H9 (cell line): ENCODE data around the gene ZSWIM3. TPM values are rescaled to one million over a fixed set of nuclear protein-coding genes. Genes with fewer than 3 reads are reported as not detected.

ENCODE experiments used
- DNase-seq: peaks from one replicate; pipeline ENCODE4 v3.0.0-alpha.2; 2017
- H2AFZ ChIP-seq: one replicate; pipeline ENCODE4 v1.6.1; 2013; ENCODE audit warnings: mild to moderate bottlenecking, low read length, control low read depth, moderate library complexity
- H2AK5ac ChIP-seq: 2 replicates; pipeline ENCODE4 v1.6.1; 2013; ENCODE audit warnings: low read length, control low read depth, mixed read lengths; ENCODE audit not compliant: insufficient read length
- H2BK120ac ChIP-seq: one replicate; pipeline ENCODE4 v1.6.1; 2013; ENCODE audit warnings: low read depth, mild to moderate bottlenecking, low read length, control low read depth, inconsistent platforms; ENCODE audit not compliant: poor library complexity, severe bottlenecking
- H2BK12ac ChIP-seq: 2 replicates; pipeline ENCODE4 v1.6.1; 2013; ENCODE audit warnings: low read length, control low read depth, mixed read lengths, low read depth; ENCODE audit not compliant: insufficient read length
- H2BK15ac ChIP-seq: 2 replicates; pipeline ENCODE4 v1.6.1; 2013; ENCODE audit warnings: low read depth, low read length, control low read depth
- H2BK20ac ChIP-seq: one replicate; pipeline ENCODE4 v1.6.1; 2013; ENCODE audit warnings: low read depth, mild to moderate bottlenecking, low read length, control low read depth, inconsistent platforms; ENCODE audit not compliant: poor library complexity, severe bottlenecking
- H2BK5ac ChIP-seq: 2 replicates; pipeline ENCODE4 v1.6.1; 2013; ENCODE audit warnings: low read length, control low read depth, mixed read lengths; ENCODE audit not compliant: insufficient read length
- H3K14ac ChIP-seq: 2 replicates; pipeline ENCODE4 v1.6.1; 2013; ENCODE audit warnings: low read length, control low read depth; ENCODE audit not compliant: insufficient read depth
- H3K18ac ChIP-seq: 2 replicates; pipeline ENCODE4 v1.6.1; 2013; ENCODE audit warnings: low read depth, mild to moderate bottlenecking, mixed read lengths, low read length, control low read depth; ENCODE audit not compliant: insufficient read length
- H3K23ac ChIP-seq: 2 replicates; pipeline ENCODE4 v1.6.1; 2013; ENCODE audit warnings: low read length, control low read depth, mixed read lengths, low read depth; ENCODE audit not compliant: insufficient read length
- H3K23me2 ChIP-seq: 2 replicates; pipeline ENCODE4 v1.6.1; 2013; ENCODE audit warnings: low read depth, mild to moderate bottlenecking, mixed read lengths, low read length, control low read depth; ENCODE audit not compliant: insufficient read length, poor library complexity, severe bottlenecking
- H3K27ac ChIP-seq: 2 replicates; pipeline ENCODE4 v1.5.1; 2013; ENCODE audit warnings: low read length, control low read depth, mixed read lengths, low read depth; ENCODE audit not compliant: insufficient read length
- H3K27me3 ChIP-seq: 2 replicates; pipeline ENCODE4 v1.6.1; 2013; ENCODE audit warnings: low read length, control low read depth, inconsistent platforms; ENCODE audit not compliant: insufficient read depth
- H3K4ac ChIP-seq: 2 replicates; pipeline ENCODE4 v1.6.1; 2013; ENCODE audit warnings: low read depth, mild to moderate bottlenecking, control low read depth, inconsistent platforms, low read length, moderate library complexity
- H3K4me1 ChIP-seq: 2 replicates; pipeline ENCODE4 v1.6.1; 2013; ENCODE audit warnings: low read length, control low read depth, inconsistent platforms; ENCODE audit not compliant: insufficient read depth
- H3K4me2 ChIP-seq: 2 replicates; pipeline ENCODE4 v1.6.1; 2013; ENCODE audit warnings: low read length, control low read depth, mixed read lengths; ENCODE audit not compliant: insufficient read length, insufficient read depth
- H3K56ac ChIP-seq: 2 replicates; pipeline ENCODE4 v1.6.1; 2013; ENCODE audit warnings: low read depth, mild to moderate bottlenecking, mixed read lengths, low read length, control low read depth; ENCODE audit not compliant: insufficient read length
- H3K79me1 ChIP-seq: 2 replicates; pipeline ENCODE4 v1.6.1; 2013; ENCODE audit warnings: low read depth, mild to moderate bottlenecking, moderate library complexity, low read length, control low read depth, inconsistent platforms; ENCODE audit not compliant: insufficient read depth, poor library complexity, severe bottlenecking
- H3K79me2 ChIP-seq: 2 replicates; pipeline ENCODE4 v1.6.1; 2013; ENCODE audit warnings: low read length, control low read depth, inconsistent platforms; ENCODE audit not compliant: insufficient read depth
- H3K9ac ChIP-seq: 2 replicates; pipeline ENCODE4 v1.6.1; 2013; ENCODE audit warnings: low read length, control low read depth, mixed read lengths; ENCODE audit not compliant: insufficient read length; ENCODE audit errors: extremely low read depth
- H3K9me3 ChIP-seq: one replicate; pipeline ENCODE4 v1.6.1; 2013; ENCODE audit warnings: low read depth, low read length, inconsistent platforms; ENCODE audit not compliant: control insufficient read depth
- H3T11ph ChIP-seq: one replicate; pipeline ENCODE4 v1.6.1; 2013; ENCODE audit warnings: mild to moderate bottlenecking, low read length, control low read depth, inconsistent platforms
- H4K20me1 ChIP-seq: one replicate; pipeline ENCODE4 v1.6.1; 2013; ENCODE audit not compliant: control insufficient read depth, insufficient read length, insufficient read depth
- H4K5ac ChIP-seq: 2 replicates; pipeline ENCODE4 v1.6.1; 2013; ENCODE audit warnings: low read depth, mild to moderate bottlenecking, mixed read lengths, low read length, control low read depth; ENCODE audit not compliant: insufficient read length
- H4K8ac ChIP-seq: replicated peaks from 2 replicates; pipeline ENCODE4 v1.6.1; 2013; ENCODE audit warnings: low read length, control low read depth, mixed read lengths, low read depth; ENCODE audit not compliant: insufficient read length
- H4K91ac ChIP-seq: 2 replicates; pipeline ENCODE4 v1.6.1; 2013; ENCODE audit warnings: low read depth, mild to moderate bottlenecking, moderate library complexity, mixed read lengths, low read length, control low read depth; ENCODE audit not compliant: insufficient read length
- H3K27ac Mint-ChIP-seq, 3 experiments: 2 replicates in 2 of 3; 3 replicates in 1 of 3; pipeline ENCODE4 v1.8.0; 2020 to 2021; ENCODE audit warnings: mixed read lengths in 3 of 3, mild to moderate bottlenecking in 1 of 3, moderate library complexity in 1 of 3
- H3K27me3 Mint-ChIP-seq: 2 replicates; pipeline ENCODE4 v1.8.0; 2021; ENCODE audit warnings: low read depth, mild to moderate bottlenecking, moderate library complexity, mixed read lengths
- H3K36me3 Mint-ChIP-seq, 3 experiments: 2 replicates in 2 of 3; 3 replicates in 1 of 3; pipeline ENCODE4 v1.8.0; 2020 to 2021; ENCODE audit warnings: low read depth in 3 of 3, mixed read lengths in 3 of 3; ENCODE audit not compliant: insufficient read depth in 1 of 3
- H3K4me1 Mint-ChIP-seq, 2 experiments: 2 replicates each; pipeline ENCODE4 v1.8.0; 2020; ENCODE audit warnings: mixed read lengths in 2 of 2
- H3K4me3 Mint-ChIP-seq, 2 experiments: 2 replicates in 1 of 2; 3 replicates in 1 of 2; pipeline ENCODE4 v1.8.0; 2020 to 2021; ENCODE audit warnings: mild to moderate bottlenecking in 2 of 2, mixed read lengths in 2 of 2, moderate library complexity in 1 of 2
- H3K9me3 Mint-ChIP-seq, 2 experiments: 2 replicates in 1 of 2; 3 replicates in 1 of 2; pipeline ENCODE4 v1.8.0; 2020; ENCODE audit warnings: mild to moderate bottlenecking in 2 of 2, mixed read lengths in 2 of 2, moderate library complexity in 1 of 2
- CTCF ChIP-seq: fragments of 200-600 bp; sonication (generic); conservative IDR thresholded peaks from 3 replicates; pipeline ENCODE4 v1.8.0; 2021; ENCODE audit warnings: antibody characterized with exemption, mild to moderate bottlenecking
- WGBS: extraction: QIAGEN DNeasy Blood & Tissue Kit; methylation state at CpG from one replicate; pipeline ENCODE4 v1.1.7; 2013; ENCODE audit warnings: missing lambda C conversion rate, low lambda C conversion rate, mixed read lengths; ENCODE audit not compliant: insufficient read length; ENCODE audit errors: extremely low coverage; 5-methylcytosine and 5-hydroxymethylcytosine counted together
- total RNA-seq: library from RNA; stranded (reverse); gene quantifications from 2 replicates; pipeline ENCODE4 v1.2.1, GENCODE V29; 2021

ZSWIM3 gene
- total RNA-seq, 1 experiment from 2014 or later = 8.0 TPM

- Histone ChIP-seq H4K91ac (no peak overlapping the region), H3T11ph (no peak overlapping the region), H3K4me1 (no peaks in the 10 kb centered on the region), H2BK120ac (no peak overlapping the region), H3K56ac (no peak overlapping the region), H3K9me3 (no peaks in the 10 kb centered on the region), H4K5ac (no peak overlapping the region), H3K4ac (no peak overlapping the region), H3K23ac (no peak overlapping the region), H3K79me1 (no peaks in the 10 kb centered on the region), H2AK5ac (no peak overlapping the region), H3K9ac (no peak overlapping the region), H3K27me3 (no peaks in the 10 kb centered on the region; the same call in 1 of the 2 replicates), H3K79me2 (no peaks in the 10 kb centered on the region), H3K23me2 (no peaks in the 10 kb centered on the region), H2BK5ac (no peak overlapping the region), H4K20me1 (no peaks in the 10 kb centered on the region), H3K14ac (no peak overlapping the region), H3K18ac (no peak overlapping the region), H3K4me2 (no peak overlapping the region), H2BK12ac (no peak overlapping the region), H2BK15ac (no peak overlapping the region), H4K8ac (no peak overlapping the region), H2AFZ (no peak overlapping the region), H2BK20ac (no peak overlapping the region), H3K27ac (no peak overlapping the region)
- H3K4me3 Mint-ChIP-seq = no peak overlapping the region; a peak in 1 of 5 replicates
- no peaks in the 10 kb centered on the region; a peak in 1 of 5 replicates for H3K9me3 Mint-ChIP-seq
- H3K4me1 Mint-ChIP-seq = peaks cover 22 to 36% of the 10 kb centered on the region in 2 experiments
- no peak for TF ChIP-seq CTCF
- no CpG with 5 or more reads among the region's 24 CpGs for WGBS
- peaks cover 28% of the 10 kb centered on the region for H3K27me3 Mint-ChIP-seq
- DNase-seq = no peak
- peaks cover 0 to 1% (median 0%) of the 10 kb centered on the region in 3 experiments; a peak in 1 of 7 replicates for H3K36me3 Mint-ChIP-seq
- no peak overlapping the region for H3K27ac Mint-ChIP-seq
Measured at GRCh38 chr20:45822857-45823256, 34.6 kb upstream of the ZSWIM3 start.
